HEK293 (cell line): ENCODE measurements around the gene AFF4.

Experiments
- BCL11A ChIP-seq: fragments of 450-650 bp; formaldehyde crosslinking; IDR thresholded peaks from 2 replicates; pipeline ENCODE4 v1.5.1; 2016; ENCODE audit warnings: low read depth, missing biosample characterization, missing genetic modification characterization
- CTCF ChIP-seq: fragments of 450-650 bp; formaldehyde crosslinking; IDR thresholded peaks from 2 replicates; pipeline ENCODE4 v1.5.1; 2016; ENCODE audit warnings: missing biosample characterization, missing genetic modification characterization
- GLI4 ChIP-seq: fragments of 450-650 bp; formaldehyde crosslinking; IDR thresholded peaks from 2 replicates; pipeline ENCODE4 v1.5.1; 2016; ENCODE audit warnings: missing biosample characterization, missing genetic modification characterization
- KLF7 ChIP-seq: fragments of 450-650 bp; formaldehyde crosslinking; IDR thresholded peaks from 2 replicates; pipeline ENCODE4 v1.5.1; 2016; ENCODE audit warnings: missing biosample characterization, missing genetic modification characterization, borderline replicate concordance
- OVOL3 ChIP-seq: fragments of 450-650 bp; formaldehyde crosslinking; IDR thresholded peaks from 2 replicates; pipeline ENCODE4 v1.5.1; 2016; ENCODE audit warnings: missing biosample characterization, missing genetic modification characterization
- PATZ1 ChIP-seq: fragments of 450-650 bp; formaldehyde crosslinking; IDR thresholded peaks from 2 replicates; pipeline ENCODE4 v1.5.1; 2016; ENCODE audit warnings: missing biosample characterization, missing genetic modification characterization
- SALL2 ChIP-seq: fragments of 450-650 bp; formaldehyde crosslinking; IDR thresholded peaks from 2 replicates; pipeline ENCODE4 v1.5.0; 2017; ENCODE audit warnings: missing biosample characterization, mild to moderate bottlenecking, missing genetic modification characterization, borderline replicate concordance
- ZBTB20 ChIP-seq: fragments of 450-650 bp; formaldehyde crosslinking; IDR thresholded peaks from 2 replicates; pipeline ENCODE4 v1.5.1; 2016; ENCODE audit warnings: missing biosample characterization, missing genetic modification characterization
- ZBTB8A ChIP-seq: fragments of 450-650 bp; formaldehyde crosslinking; IDR thresholded peaks from 2 replicates; pipeline ENCODE4 v1.5.1; 2016; ENCODE audit warnings: missing biosample characterization, missing genetic modification characterization
- ZEB2 ChIP-seq: fragments of 450-650 bp; formaldehyde crosslinking; IDR thresholded peaks from 2 replicates; pipeline ENCODE4 v1.5.1; 2016; ENCODE audit warnings: missing biosample characterization, missing genetic modification characterization
- ZFP37 ChIP-seq: fragments of 450-650 bp; formaldehyde crosslinking; IDR thresholded peaks from 2 replicates; pipeline ENCODE4 v1.5.1; 2016; ENCODE audit warnings: missing biosample characterization, missing genetic modification characterization
- ZNF2 ChIP-seq: fragments of 450-650 bp; formaldehyde crosslinking; IDR thresholded peaks from 2 replicates; pipeline ENCODE4 v1.5.1; 2016; ENCODE audit warnings: missing biosample characterization, missing genetic modification characterization
- ZNF223 ChIP-seq: fragments of 450-650 bp; formaldehyde crosslinking; IDR thresholded peaks from 2 replicates; pipeline ENCODE4 v1.5.1; 2016; ENCODE audit warnings: missing biosample characterization, missing genetic modification characterization
- ZNF23 ChIP-seq: fragments of 450-650 bp; formaldehyde crosslinking; IDR thresholded peaks from 2 replicates; pipeline ENCODE4 v1.5.1; 2016; ENCODE audit warnings: missing biosample characterization, missing genetic modification characterization, borderline replicate concordance
- ZNF26 ChIP-seq: fragments of 450-650 bp; formaldehyde crosslinking; IDR thresholded peaks from 2 replicates; pipeline ENCODE4 v1.5.1; 2016; ENCODE audit warnings: missing biosample characterization, missing genetic modification characterization
- ZNF391 ChIP-seq: fragments of 450-650 bp; formaldehyde crosslinking; IDR thresholded peaks from 2 replicates; pipeline ENCODE4 v1.5.1; 2016; ENCODE audit warnings: low read depth, missing biosample characterization, missing genetic modification characterization, borderline replicate concordance
- ZNF398 ChIP-seq: fragments of 450-650 bp; formaldehyde crosslinking; IDR thresholded peaks from 2 replicates; pipeline ENCODE4 v1.5.1; 2017; ENCODE audit warnings: missing biosample characterization, missing genetic modification characterization
- ZNF449 ChIP-seq: fragments of 450-650 bp; formaldehyde crosslinking; IDR thresholded peaks from 2 replicates; pipeline ENCODE4 v1.5.1; 2017; ENCODE audit warnings: missing biosample characterization, mild to moderate bottlenecking, missing genetic modification characterization, moderate library complexity
- ZNF473 ChIP-seq: fragments of 450-650 bp; formaldehyde crosslinking; IDR thresholded peaks from 2 replicates; pipeline ENCODE4 v1.5.1; 2017; ENCODE audit warnings: missing biosample characterization, missing genetic modification characterization
- ZNF513 ChIP-seq: fragments of 450-650 bp; IDR thresholded peaks from 2 replicates; pipeline ENCODE4 v1.5.1; 2018; ENCODE audit warnings: missing biosample characterization, missing genetic modification characterization
- ZNF561 ChIP-seq: fragments of 450-650 bp; IDR thresholded peaks from 2 replicates; pipeline ENCODE4 v1.5.1; 2018; ENCODE audit warnings: missing biosample characterization, missing genetic modification characterization, borderline replicate concordance
- ZNF580 ChIP-seq: fragments of 450-650 bp; formaldehyde crosslinking; IDR thresholded peaks from 2 replicates; pipeline ENCODE4 v1.5.1; 2016; ENCODE audit warnings: missing biosample characterization, missing genetic modification characterization
- ZNF76 ChIP-seq: fragments of 450-650 bp; formaldehyde crosslinking; IDR thresholded peaks from 2 replicates; pipeline ENCODE4; 2016; ENCODE audit warnings: low read depth, missing biosample characterization, missing genetic modification characterization, borderline replicate concordance
- ZNF777 ChIP-seq: fragments of 450-650 bp; formaldehyde crosslinking; IDR thresholded peaks from 2 replicates; pipeline ENCODE4 v1.5.1; 2017; ENCODE audit warnings: missing biosample characterization, missing genetic modification characterization, borderline replicate concordance
- ZNF837 ChIP-seq: fragments of 450-650 bp; formaldehyde crosslinking; IDR thresholded peaks from 2 replicates; pipeline ENCODE4 v1.5.1; 2016; ENCODE audit warnings: missing biosample characterization, missing genetic modification characterization
- ZNF843 ChIP-seq: fragments of 450-650 bp; formaldehyde crosslinking; IDR thresholded peaks from 2 replicates; pipeline ENCODE4 v1.5.1; 2016; ENCODE audit warnings: missing biosample characterization, missing genetic modification characterization
- ZSCAN23 ChIP-seq: fragments of 450-650 bp; formaldehyde crosslinking; IDR thresholded peaks from 2 replicates; pipeline ENCODE4 v1.5.1; 2016; ENCODE audit warnings: missing biosample characterization, missing genetic modification characterization
- ZSCAN30 ChIP-seq: fragments of 450-650 bp; IDR thresholded peaks from 2 replicates; pipeline ENCODE4 v1.5.1; 2018; ENCODE audit warnings: missing biosample characterization, mild to moderate bottlenecking, missing genetic modification characterization, moderate library complexity

Gene AFF4

GRCh38 chr5:132829742-132830435 lies 133.5 kb downstream of the AFF4 start (continued):
- TF ChIP-seq ZNF449 (tag by site-specific recombination) = peak; percentile 51; the same call in 1 of the 2 replicates
- TF ChIP-seq ZNF76 (tag by site-specific recombination) = peak; percentile 25; the same call in 1 of the 2 replicates
- peak; percentile 100 for TF ChIP-seq ZSCAN30 (tag by site-specific recombination)
- TF ChIP-seq ZNF2 (tag by site-specific recombination) = peak; percentile 82
- TF ChIP-seq PATZ1 (tag by site-specific recombination) = 0 out of 2 replicates have a peak, but pooled peaks have one; percentile 22
- TF ChIP-seq GLI4 = peak; percentile 50; the same call in 1 of the 2 replicates
- peak; percentile 33; the same call in 1 of the 2 replicates for TF ChIP-seq ZNF843 (tag by site-specific recombination)
- no peak for TF ChIP-seq ZSCAN23 (tag by site-specific recombination)
- peak; percentile 45; the same call in 1 of the 2 replicates for TF ChIP-seq ZEB2 (tag by site-specific recombination)
- TF ChIP-seq ZNF777 (tag by site-specific recombination) = peak; percentile 85; the same call in 1 of the 2 replicates
- TF ChIP-seq ZNF398 (tag by site-specific recombination) = 0 out of 2 replicates have a peak, but pooled peaks have one; percentile 11
- TF ChIP-seq ZNF513 (tag by site-specific recombination) = 0 out of 2 replicates have a peak, but pooled peaks have one; percentile 9
- no peak for TF ChIP-seq ZNF23 (tag by site-specific recombination)
- 0 out of 2 replicates have a peak, but pooled peaks have one; percentile 28 for TF ChIP-seq ZNF580
- TF ChIP-seq ZNF561 (tag by site-specific recombination) = peak; percentile 83; the same call in 1 of the 2 replicates
- TF ChIP-seq ZNF473 (tag by site-specific recombination) = no peak
- TF ChIP-seq KLF7 (tag by site-specific recombination) = no peak; the same call in 1 of the 2 replicates
- peak; percentile 56; the same call in 1 of the 2 replicates for TF ChIP-seq ZNF391 (tag by site-specific recombination)
- no peak for TF ChIP-seq ZNF223
- TF ChIP-seq CTCF (tag by site-specific recombination) = peak; percentile 96
- no peak for TF ChIP-seq ZNF837 (tag by site-specific recombination)
- peak; percentile 81 for TF ChIP-seq ZBTB8A
- no peak for TF ChIP-seq SALL2
- TF ChIP-seq ZFP37 (tag by site-specific recombination) = no peak
- TF ChIP-seq ZBTB20 (tag by site-specific recombination) = peak; percentile 42; the same call in 1 of the 2 replicates
- no peak for TF ChIP-seq OVOL3 (tag by site-specific recombination)
- TF ChIP-seq ZNF26 = no peak
- no peak for TF ChIP-seq BCL11A (tag by site-specific recombination)
